ENCODE measurements around the gene MIEN1. TPM values are rescaled to one million over a fixed set of nuclear protein-coding genes. Genes with fewer than 3 reads are reported as not detected.

The MIEN1 gene
- total RNA-seq, 2 donors from 2014 or later: 79.1 to 98.2 TPM

GRCh38 chr17:39774047-39774446, 43.7 kb upstream of the MIEN1 start:
- Histone ChIP-seq H3K4me1 (no peaks in the 10 kb centered on the region), H3K36me3 (replicated peaks in 1 of 2; ENCODE audit: insufficient read depth in 1 of 2, low read depth in 2 of 2) (no peaks in the 10 kb centered on the region), H3K4me3 (no peak overlapping the region), H3K27me3 (no peaks in the 10 kb centered on the region), H3K27ac (no peak overlapping the region), H3K9me3 (no peaks in the 10 kb centered on the region)
- TF ChIP-seq CTCF (IDR thresholded peaks at IDR 0.05): no peak
- TF ChIP-seq POLR2A (IDR thresholded peaks at IDR 0.05): no peak
- WGBS, 2 donors: 80 to 87% methylated on average over 4 of the region's 4 CpGs
- intact Hi-C loops (cut with DNase I): no loop called here
- ATAC-seq: no peak
- no peak for DNase-seq

- Histone ChIP-seq H3K27me3 (no peaks in the 10 kb centered on the region), H3K9me3 (no peaks in the 10 kb centered on the region), H3K4me1 (no peaks in the 10 kb centered on the region), H3K4me3 (no peak overlapping the region), H3K27ac (no peak overlapping the region), H3K36me3 (replicated peaks in 1 of 2; ENCODE audit: insufficient read depth in 1 of 2, low read depth in 2 of 2) (no peaks in the 10 kb centered on the region)
- intact Hi-C loops (cut with DNase I): no loop called here
- ATAC-seq (no peak), DNase-seq (no peak)
- TF ChIP-seq POLR2A (IDR thresholded peaks at IDR 0.05): no peak
- TF ChIP-seq CTCF (IDR thresholded peaks at IDR 0.05): no peak
- 75 to 78% methylated on average over 7 of the region's 7 CpGs for WGBS, 2 donors
Observed at GRCh38 chr17:39772987-39773934, 42.9 kb upstream of the MIEN1 start.

GRCh38 chr17:39772415-39772814, 42.1 kb upstream of the MIEN1 start:
- Histone ChIP-seq H3K9me3 (no peaks in the 10 kb centered on the region), H3K27me3 (no peaks in the 10 kb centered on the region), H3K4me3 (no peak overlapping the region), H3K36me3 (replicated peaks in 1 of 2; ENCODE audit: insufficient read depth in 1 of 2, low read depth in 2 of 2) (no peaks in the 10 kb centered on the region), H3K4me1 (no peaks in the 10 kb centered on the region), H3K27ac (no peak overlapping the region)
- no peak for DNase-seq
- intact Hi-C loops (cut with DNase I): no loop called here
- TF ChIP-seq CTCF (IDR thresholded peaks at IDR 0.05): no peak
- TF ChIP-seq POLR2A (IDR thresholded peaks at IDR 0.05): no peak
- ATAC-seq: no peak

DNA sequence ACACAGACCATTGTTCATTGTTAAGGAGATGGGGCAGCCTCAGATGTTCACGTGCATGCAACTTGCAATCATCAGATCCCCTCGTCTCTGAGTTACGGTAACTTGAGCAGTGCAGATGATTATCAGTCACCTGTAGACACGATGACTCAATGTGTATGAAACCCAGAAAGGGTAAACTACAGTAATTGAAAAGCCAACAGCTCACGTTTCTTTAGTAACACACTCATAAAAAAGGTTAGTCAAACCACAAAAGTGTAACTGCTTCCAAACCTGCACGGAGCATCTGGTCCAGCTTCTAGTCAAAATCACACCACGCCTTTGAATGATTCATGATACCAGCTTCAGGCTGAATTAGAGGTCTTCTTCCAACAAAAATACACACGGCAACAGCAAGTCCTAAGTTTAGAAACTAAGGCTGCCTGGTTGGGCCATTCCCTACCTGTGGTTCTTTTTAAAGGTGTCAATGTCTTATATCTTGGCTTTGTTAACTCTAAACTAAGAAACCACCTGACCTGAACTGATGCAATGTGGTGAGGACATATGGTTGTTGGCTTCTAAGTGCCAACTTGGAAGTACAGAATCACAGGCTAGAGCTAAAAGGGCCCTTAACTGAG, 39.7 kb upstream of the MIEN1 start:
- H3K4me3 ChIP-seq: no peak overlapping the region

More for the DNA sequence above, 39.7 kb upstream of the MIEN1 start:
- H3K9me3 ChIP-seq: no peaks in the 10 kb centered on the region
- H3K36me3 ChIP-seq (replicated peaks in 1 of 2; ENCODE audit: insufficient read depth in 1 of 2, low read depth in 2 of 2): no peaks in the 10 kb centered on the region
- intact Hi-C loops (cut with DNase I): no loop called here
- no peak overlapping the region for H3K27ac ChIP-seq
- DNase-seq (no peak), ATAC-seq (no peak)
- H3K4me1 ChIP-seq: no peaks in the 10 kb centered on the region
- H3K27me3 ChIP-seq: no peaks in the 10 kb centered on the region
- 61 to 66% methylated on average over 8 of the region's 8 CpGs for WGBS, 2 donors
- TF ChIP-seq POLR2A (IDR thresholded peaks at IDR 0.05) (no peak), CTCF (IDR thresholded peaks at IDR 0.05) (no peak)

Measured in body of pancreas (tissue), 4 donors.